Gastroesophageal sphincter (tissue), 4 donors: Measurements from ENCODE around the gene MTA3. TPM values are rescaled to one million over a fixed set of nuclear protein-coding genes. Genes with fewer than 3 reads are reported as not detected.

ENCODE experiments used
- ATAC-seq: fragments of 150-250 bp; one replicate; pipeline ENCODE4 v1.9.1; 2016; ENCODE audit warnings: mild to moderate bottlenecking, moderate library complexity
- H3K27ac ChIP-seq, 4 donors: fragments of 200-600 bp; sonication (generic) in 3 of 4; 1 replicate in 3 of 4; 2 replicates in 1 of 4; pipeline ENCODE4 v1.5.1; 2016 to 2019
- H3K27me3 ChIP-seq: fragments of 200-600 bp; sonication (generic); one replicate; pipeline ENCODE4 v1.5.1; 2019
- H3K36me3 ChIP-seq, 2 donors: fragments of 200-600 bp; sonication (generic); one replicate each; pipeline ENCODE4 v1.5.1; 2019; ENCODE audit warnings: control low read depth in 1 of 2
- H3K4me1 ChIP-seq, 3 donors: fragments of 200-600 bp; sonication (generic); 1 replicate in 2 of 3; 2 replicates in 1 of 3; pipeline ENCODE4 v1.5.1; 2016 to 2019; ENCODE audit warnings: control low read depth in 2 of 3
- H3K4me3 ChIP-seq, 2 donors: fragments of 200-600 bp; sonication (generic); one replicate each; pipeline ENCODE4 v1.5.1; 2019; ENCODE audit warnings: mild to moderate bottlenecking in 1 of 2, moderate library complexity in 1 of 2
- H3K9me3 ChIP-seq, 3 donors: fragments of 200-600 bp; sonication (generic); one replicate each; pipeline ENCODE4 v1.5.1; 2017 to 2019; ENCODE audit warnings: control low read depth in 2 of 3
- CTCF ChIP-seq, 4 experiments: fragments of 200-600 bp in 2 of 4; fragments of 450-650 bp in 2 of 4; sonication (generic) in 1 of 4; IDR thresholded peaks; one replicate each; pipeline ENCODE4 v1.5.1; 2017 to 2019; ENCODE audit warnings: antibody characterized with exemption in 4 of 4, mild to moderate bottlenecking in 2 of 4, moderate library complexity in 2 of 4
- EP300 ChIP-seq: sonication (generic); formaldehyde crosslinking; IDR thresholded peaks from one replicate; pipeline ENCODE4 v1.6.1; 2017; ENCODE audit warnings: antibody characterized with exemption, mild to moderate bottlenecking
- POLR2A ChIP-seq, 2 donors: fragments of 450-650 bp; IDR thresholded peaks; one replicate each; pipeline ENCODE4 v1.6.1; 2017; ENCODE audit warnings: antibody characterized with exemption in 2 of 2, mild to moderate bottlenecking in 2 of 2, moderate library complexity in 1 of 2
- POLR2AphosphoS5 ChIP-seq: sonication (generic); formaldehyde crosslinking; IDR thresholded peaks from one replicate; pipeline ENCODE4 v1.6.1; 2017; ENCODE audit warnings: antibody characterized with exemption
- WGBS, 2 donors: methylation state at CpG; one replicate each; pipeline ENCODE4 v1.1.5; 2018; ENCODE audit warnings: low coverage in 1 of 2; 5-methylcytosine and 5-hydroxymethylcytosine counted together
- total RNA-seq, 4 donors: library from RNA; depleted of rRNA; stranded (reverse); fragments of >200 nt; gene quantifications; one replicate each; pipeline ENCODE4 v1.1.0, GENCODE V29; 2016

The MTA3 gene
- total RNA-seq, 4 donors from 2014 or later = 22.7 to 56.2 (median 29.3) TPM

GRCh38 chr2:42770288-42771131 lies 202.1 kb downstream of the MTA3 start:
- no CpG with 5 or more reads among the region's 19 CpGs for WGBS, 2 donors

GRCh38 chr2:42771546-42772153 lies 203.2 kb downstream of the MTA3 start:
- no peaks in the 10 kb centered on the region for H3K4me1 ChIP-seq
- H3K9me3 ChIP-seq = no peaks in the 10 kb centered on the region
- no peaks in the 10 kb centered on the region for H3K27me3 ChIP-seq
- WGBS, 2 donors = 79 to 89% methylated on average over 1 to 2 of the region's 5 CpGs
- no peak overlapping the region for H3K27ac ChIP-seq
- H3K36me3 ChIP-seq = peaks cover 0 to 9% of the 10 kb centered on the region in 2 donors
- no peak for TF ChIP-seq POLR2A (IDR thresholded peaks at IDR 0.05)
- TF ChIP-seq CTCF (IDR thresholded peaks at IDR 0.05) = no peak
- TF ChIP-seq POLR2AphosphoS5 = no peak
- no peak for TF ChIP-seq EP300
- ATAC-seq = no peak
- H3K4me3 ChIP-seq = no peak overlapping the region

More at GRCh38 chr2:42770288-42771131, 202.1 kb downstream of the MTA3 start:
- no peaks in the 10 kb centered on the region for H3K4me1 ChIP-seq
- ATAC-seq = peak; percentile 50
- no peak overlapping the region for H3K4me3 ChIP-seq
- peak in 2 of 4 experiments; percentile 23 to 37 for TF ChIP-seq CTCF (IDR thresholded peaks at IDR 0.05)
- TF ChIP-seq EP300 = no peak
- TF ChIP-seq POLR2A (IDR thresholded peaks at IDR 0.05) = no peak
- peaks cover 0 to 10% of the 10 kb centered on the region in 2 donors for H3K36me3 ChIP-seq
- no peak overlapping the region for H3K27ac ChIP-seq
- no peaks in the 10 kb centered on the region for H3K9me3 ChIP-seq
- no peaks in the 10 kb centered on the region for H3K27me3 ChIP-seq

GRCh38 chr2:42775186-42775585 lies 206.8 kb downstream of the MTA3 start:
- TF ChIP-seq POLR2AphosphoS5 = no peak
- no peak for TF ChIP-seq CTCF (IDR thresholded peaks at IDR 0.05)
- TF ChIP-seq EP300 = no peak
- TF ChIP-seq POLR2A (IDR thresholded peaks at IDR 0.05) = no peak
- no peaks in the 10 kb centered on the region for H3K4me1 ChIP-seq
- ATAC-seq = no peak
- H3K27ac ChIP-seq = no peak overlapping the region
- no peaks in the 10 kb centered on the region for H3K27me3 ChIP-seq
- WGBS, 2 donors = 53 to 73% methylated on average over 2 of the region's 2 CpGs
- H3K9me3 ChIP-seq = no peaks in the 10 kb centered on the region
- no peaks in the 10 kb centered on the region for H3K36me3 ChIP-seq
- H3K4me3 ChIP-seq = no peak overlapping the region

- ATAC-seq = no peak
- no peaks in the 10 kb centered on the region for H3K27me3 ChIP-seq
- H3K36me3 ChIP-seq = no peaks in the 10 kb centered on the region
- TF ChIP-seq EP300 = no peak
- no peak for TF ChIP-seq CTCF (IDR thresholded peaks at IDR 0.05)
- TF ChIP-seq POLR2A (IDR thresholded peaks at IDR 0.05) = no peak
- TF ChIP-seq POLR2AphosphoS5 = no peak
- no peak overlapping the region for H3K4me3 ChIP-seq
- WGBS, 2 donors = 44 to 56% methylated on average over 3 of the region's 3 CpGs
- no peaks in the 10 kb centered on the region for H3K9me3 ChIP-seq
- no peaks in the 10 kb centered on the region for H3K4me1 ChIP-seq
- H3K27ac ChIP-seq = no peak overlapping the region
These were observed 207.4 kb downstream of the MTA3 start for GRCh38 chr2:42775810-42776209.
